NOMO-1 (cell line): Measurements from ENCODE around the gene DDHD1.
"Not testable (repeated sequence)": the region's sequence is repeated elsewhere in the genome, so short reads cannot be mapped to it uniquely, and the experiment has no call there.

Source experiments
- DNase-seq, 2 experiments: peaks; one replicate each; lab custom pipeline; 2025; ENCODE audit not compliant: unreplicated experiment in 2 of 2; lab: John Stamatoyannopoulos, UW

DDHD1 gene

DNA sequence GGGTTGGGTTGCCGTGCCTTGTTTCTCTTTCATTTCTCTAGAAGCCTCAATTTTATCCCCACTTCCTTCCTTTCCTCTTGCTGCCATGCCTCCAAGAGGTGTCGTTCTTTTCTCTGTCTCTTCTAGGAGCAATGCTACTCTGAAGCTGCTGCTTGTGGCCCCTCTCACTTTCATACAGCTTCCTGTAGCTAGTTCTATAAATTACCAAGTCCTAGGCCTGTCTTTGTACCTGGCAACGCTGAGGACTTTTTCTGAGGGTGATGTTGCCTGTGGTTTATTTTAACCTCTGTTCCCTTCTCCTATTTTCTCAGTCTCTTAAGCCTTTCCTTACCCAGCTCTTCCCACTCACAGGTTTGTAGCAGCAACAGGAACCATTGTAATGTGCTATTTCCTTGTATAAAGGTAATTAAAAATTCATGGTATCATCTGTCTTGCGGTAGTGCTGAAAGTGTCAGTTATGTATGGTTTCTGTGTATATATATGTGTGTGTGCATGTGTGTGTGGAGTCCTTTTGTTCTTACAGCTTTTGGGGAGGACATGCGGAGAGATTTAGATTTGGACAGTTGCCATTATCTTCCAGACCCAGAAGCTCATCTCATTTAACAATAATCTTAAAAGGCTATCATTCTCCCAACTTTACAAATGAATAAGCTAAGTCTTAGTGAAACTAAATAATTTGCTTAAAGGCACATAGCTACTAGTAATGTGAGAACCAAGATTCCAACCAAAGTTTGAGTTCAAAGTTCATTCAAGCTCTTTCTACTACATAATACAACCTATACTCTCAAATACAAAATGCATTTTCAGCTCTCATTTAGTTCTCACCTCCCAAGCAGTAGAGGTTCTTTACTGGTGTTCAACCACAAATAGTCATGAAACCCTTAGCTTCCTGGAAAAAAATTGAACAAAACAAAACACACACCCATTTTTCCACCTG lies 43.8 kb downstream of the DDHD1 start:
- DNase-seq = peak; percentile 60 to 70

DNA sequence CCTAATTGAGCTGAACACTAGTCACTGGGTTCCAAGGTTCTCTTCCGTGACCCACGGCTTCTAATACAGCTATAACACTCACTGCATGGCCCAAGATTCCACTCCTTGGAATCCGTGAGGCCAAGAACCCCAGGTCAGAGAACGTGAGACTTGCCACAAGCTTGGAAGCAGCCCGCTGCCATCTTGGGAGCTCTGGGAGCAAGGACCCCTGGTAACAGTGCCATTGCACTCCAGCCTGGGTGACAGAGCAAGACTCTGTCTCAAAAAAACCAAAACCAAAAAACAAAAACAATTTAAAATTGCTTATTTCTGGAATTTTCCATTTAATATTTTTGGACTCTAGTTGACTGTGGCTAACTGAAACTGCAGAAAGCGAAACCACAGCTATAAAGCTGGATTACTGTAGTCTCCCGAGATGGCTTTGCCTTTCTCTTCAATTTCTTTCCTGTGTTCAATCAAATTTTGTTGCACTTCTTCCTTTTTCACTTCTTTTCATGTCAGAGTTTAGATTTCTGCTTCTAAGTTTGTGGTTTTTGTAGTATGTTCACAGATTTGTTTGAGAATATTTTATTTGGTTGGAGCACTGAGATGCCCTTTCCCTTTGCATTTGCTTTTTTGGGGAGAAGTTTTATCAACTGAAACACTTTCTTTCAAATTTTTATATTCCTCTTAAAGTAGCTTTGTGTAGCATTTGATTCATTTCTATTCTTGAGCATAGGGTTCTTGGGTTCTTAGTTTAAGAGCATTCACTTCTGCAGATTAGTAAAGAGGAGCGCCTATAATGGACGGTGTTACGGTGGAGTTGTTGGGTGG lies 44.6 kb downstream of the DDHD1 start:
- peak in 1 of 2 experiments; percentile 26 for DNase-seq

DNA sequence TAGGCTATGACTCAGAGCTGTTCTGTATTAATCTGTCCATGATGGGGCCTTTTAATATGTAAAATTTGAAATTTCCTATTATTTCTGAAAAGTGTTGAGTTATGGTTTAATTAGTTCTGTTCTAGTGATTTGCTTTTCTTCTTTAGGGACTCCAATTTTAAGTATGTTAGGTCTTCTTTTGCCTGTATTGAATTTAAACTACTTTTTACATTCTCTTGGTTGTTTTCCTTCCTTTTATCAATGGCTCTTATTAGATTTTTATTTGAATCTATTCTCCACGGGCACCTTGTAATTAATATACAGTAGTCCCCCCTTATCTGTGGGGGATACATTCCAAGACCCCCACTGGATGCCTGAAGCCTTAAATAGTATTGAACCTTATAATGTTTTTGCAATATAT lies 46.4 kb downstream of the DDHD1 start:
- DNase-seq = no peak

DNA sequence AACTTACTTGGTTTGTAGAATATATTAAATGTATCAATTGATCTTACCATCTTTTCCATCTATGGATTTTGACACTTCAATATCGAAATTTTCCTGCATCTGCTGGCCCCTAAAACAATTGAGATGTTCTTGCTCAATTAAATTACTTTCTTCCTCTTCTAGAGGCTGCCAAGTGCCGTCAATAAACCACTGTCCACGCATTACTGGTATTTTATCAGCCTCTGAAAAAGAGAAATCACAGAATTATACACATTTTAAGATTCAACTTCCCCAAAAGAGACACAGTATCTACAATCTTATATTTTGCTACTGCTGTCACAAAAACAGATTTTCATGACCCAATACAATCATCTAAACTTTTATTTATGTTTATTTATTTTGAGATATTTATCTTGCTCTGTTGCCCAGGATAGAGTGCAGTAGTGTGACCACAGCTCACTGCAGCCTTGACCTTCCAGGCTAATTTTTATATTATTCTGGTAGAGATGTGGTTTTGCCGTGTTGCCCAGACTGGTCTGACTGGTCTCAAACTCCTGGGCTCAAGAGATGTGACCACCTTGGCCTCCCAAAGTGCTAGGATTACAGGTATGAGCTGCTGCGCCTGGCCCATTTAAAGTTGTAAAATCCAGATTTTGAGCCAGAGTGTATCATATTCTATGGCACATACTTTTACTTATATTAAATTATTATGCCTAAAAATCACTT lies 49.3 kb downstream of the DDHD1 start:
- peak; percentile 49 to 78 for DNase-seq

DNA sequence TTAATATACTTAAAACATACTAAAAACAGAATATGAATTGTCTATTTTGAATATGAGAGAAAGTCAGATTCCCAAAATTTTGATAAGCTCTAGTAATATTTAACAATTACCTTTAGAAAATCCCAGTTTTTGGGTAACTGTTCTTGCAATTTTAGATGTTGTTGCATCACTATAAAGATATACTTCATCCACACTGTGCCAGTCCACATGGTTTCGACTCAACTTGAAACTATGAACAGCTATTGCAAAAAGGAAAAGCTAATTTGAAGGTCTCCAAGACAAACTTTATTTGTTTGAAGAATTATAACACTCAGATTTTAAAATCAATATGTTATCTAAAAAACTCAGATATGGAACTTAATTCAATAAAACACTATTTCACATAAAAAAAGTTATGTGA lies 59.9 kb downstream of the DDHD1 start:
- DNase-seq = no peak

DNA sequence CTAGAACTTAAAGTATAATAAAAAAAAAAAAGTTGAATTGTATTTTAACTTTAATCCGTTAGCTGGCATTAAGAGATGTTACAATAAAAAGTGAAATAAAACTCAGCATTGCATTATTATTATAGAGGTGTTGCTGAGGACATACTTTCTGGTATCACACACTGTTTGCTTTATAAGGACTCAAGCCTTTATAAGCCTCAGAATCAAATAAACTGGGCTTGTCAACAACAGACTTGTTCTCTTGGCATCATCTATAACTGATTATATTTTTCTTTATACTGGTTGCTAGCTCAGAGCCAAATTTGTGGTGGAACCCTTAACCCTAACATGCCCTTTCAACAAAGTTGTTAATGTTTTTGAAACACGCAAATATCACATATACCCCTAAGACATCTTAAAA lies 62.3 kb downstream of the DDHD1 start:
- no peak for DNase-seq

DNA sequence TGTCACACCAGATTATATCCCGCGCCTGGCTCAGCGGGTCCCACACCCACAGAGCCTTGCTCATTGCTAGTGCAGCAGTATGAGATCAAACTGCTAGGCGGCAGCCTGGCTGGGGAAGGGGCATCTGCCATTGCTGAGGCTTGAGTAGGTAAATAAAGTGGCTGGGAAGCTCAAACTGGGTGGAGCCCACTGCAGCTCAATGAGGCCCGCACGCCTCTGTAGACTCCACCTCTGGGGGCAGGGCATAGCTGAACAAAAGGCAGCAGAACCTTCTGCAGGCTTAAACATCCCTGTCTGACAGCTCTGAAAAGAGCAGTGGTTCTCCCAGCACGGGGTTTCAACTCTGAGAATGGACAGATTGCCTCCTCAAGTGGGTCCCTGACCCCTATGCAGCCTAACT lies 68.2 kb downstream of the DDHD1 start:
- DNase-seq = not testable (repeated sequence)

DNA sequence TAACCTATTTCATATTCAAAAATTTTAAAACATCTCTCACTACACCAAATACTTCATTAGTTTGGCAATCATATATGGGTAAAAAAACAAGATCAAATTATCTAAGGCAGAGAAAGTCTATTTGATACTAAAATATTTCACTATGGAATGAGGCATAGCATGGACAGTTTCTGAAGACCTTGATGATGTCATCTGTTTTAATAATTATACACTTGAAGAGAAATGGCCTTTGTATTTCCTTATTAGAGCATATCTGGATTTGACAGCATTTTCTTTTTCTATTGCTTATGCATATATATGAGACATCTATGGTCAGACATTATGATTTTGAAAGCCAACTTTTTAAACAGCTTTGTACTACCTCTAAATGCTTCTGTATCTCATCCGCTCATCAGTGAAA lies 88.6 kb downstream of the DDHD1 start:
- no peak for DNase-seq

DNA sequence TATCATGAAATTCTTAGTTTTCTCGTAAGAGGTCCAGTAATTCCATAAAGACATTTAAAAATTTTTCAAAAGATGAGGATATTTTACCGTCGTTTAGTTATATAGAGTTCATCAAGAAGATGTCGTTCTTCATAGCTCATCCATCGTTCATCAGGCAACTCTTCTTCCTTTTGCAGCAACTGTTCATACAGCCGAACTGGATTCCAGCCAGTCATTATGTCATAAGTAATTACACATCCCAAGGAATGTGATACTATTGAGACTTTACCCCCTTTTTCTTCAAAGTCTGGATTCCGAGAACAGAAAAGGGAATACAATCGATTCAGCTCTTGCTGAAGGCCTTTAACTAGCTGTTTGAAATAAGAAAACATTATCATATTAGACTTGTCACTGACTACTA lies 90.3 kb downstream of the DDHD1 start:
- no peak for DNase-seq

DNA sequence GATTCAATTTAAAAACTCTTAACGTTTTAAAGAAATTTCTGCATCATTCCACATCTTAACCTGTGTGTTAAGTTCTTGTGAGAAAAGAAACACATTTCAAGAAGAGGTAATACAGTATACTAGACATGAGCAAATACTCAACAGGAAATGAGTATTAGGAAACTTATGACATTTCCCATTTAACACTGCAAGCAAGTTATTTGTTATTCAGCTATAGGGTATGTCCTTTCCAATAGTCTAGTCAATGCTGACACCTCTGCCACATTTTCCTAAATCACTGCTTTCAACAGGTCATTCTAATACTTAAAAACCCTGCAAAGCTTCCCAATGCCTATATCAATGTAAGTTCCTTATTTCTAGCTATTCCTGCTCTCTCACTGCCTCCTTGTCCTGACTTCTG lies 93.1 kb downstream of the DDHD1 start:
- peak in 1 of 2 experiments; percentile 9 for DNase-seq

DNA sequence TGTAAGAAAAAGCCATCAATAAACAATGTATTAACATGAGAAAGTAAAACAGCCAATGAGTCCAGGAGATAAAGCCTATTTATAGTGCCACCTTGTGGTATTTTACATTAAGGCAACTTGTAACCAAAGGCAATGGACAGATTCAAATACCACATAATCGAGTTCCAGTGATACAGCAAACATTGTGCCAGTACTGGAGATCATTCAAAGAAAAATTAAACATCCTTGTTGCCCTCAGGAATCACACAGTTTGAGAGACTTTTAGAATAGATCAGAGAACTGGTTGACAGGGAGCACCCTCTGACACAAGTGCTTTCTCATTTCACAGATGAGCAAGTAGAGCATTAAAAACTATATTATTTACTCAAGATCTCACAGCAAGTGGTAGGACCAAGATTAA lies 98.1 kb downstream of the DDHD1 start:
- DNase-seq = peak in 1 of 2 experiments; percentile 42

DNA sequence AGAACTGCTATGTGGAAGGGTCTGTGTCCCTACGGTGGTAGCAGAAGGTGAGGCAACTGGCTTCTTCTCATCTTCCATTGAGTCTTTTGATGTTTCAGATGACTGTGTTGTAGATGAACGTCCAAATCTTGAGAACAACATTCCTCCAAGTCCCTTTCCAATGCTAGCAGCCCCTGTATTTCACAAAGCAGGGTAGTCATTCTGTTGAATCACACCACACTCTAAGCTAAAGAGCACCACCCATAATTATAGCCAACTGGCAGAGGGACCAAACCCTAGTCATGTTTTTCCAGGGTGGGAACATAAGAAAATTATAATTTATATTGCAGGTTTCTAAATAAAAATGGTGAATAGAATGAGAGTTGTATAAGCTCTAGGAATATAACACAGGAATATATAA lies 98.7 kb downstream of the DDHD1 start:
- no peak for DNase-seq

DNA sequence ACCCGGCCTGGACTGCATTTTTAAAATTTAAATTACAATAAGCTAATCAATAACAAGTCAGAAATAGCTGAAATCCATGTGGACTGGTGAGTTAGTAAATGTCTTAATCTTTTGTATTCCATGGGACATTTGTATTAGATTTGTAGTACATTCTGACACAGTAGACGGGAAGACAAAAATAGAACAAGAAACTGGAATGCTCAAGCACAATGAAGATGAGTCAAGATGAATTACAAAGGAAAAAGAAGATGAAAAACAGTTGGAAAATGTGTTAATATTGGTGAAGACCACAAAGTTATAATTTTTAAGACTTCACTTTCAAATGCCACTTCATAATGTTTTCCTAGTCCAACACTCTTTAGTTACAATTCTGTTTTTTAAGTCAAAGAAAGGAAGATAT lies 104.5 kb downstream of the DDHD1 start:
- no peak for DNase-seq

DNA sequence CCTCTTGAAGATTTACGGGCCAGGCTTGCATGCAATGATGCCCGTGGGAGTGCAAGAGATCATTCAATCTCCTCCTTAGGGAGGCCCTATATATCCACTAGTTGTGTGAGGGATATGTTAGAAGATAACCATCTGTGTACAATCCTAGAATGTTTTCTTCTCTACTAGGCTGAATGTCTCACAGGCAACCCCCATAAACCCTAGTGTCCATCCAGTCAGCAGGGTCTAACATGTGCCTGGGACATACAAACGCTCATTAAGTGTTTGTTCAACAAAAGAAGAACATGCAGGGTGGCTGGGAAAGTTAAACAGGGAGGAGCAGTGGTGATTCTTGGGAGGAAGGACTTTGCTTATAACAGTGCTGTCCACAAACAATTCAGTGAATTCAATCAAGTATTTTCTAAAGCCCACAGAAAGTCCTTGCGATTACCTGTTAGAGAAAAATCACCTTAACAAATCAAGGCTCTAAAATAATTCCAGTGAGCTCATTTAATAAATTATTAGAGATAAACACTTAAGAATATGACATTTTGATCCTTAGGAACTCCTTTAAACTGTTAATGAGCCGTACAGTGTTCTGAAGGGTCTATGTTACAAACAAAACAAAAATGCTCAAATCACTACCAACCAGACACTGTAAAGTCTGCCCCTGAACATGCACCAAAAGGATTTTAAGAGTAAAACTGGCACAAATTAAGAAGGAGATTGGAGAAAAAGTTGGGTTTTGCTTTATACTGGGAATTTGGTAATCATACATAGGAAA lies 105.6 kb downstream of the DDHD1 start:
- no peak for DNase-seq

DNA sequence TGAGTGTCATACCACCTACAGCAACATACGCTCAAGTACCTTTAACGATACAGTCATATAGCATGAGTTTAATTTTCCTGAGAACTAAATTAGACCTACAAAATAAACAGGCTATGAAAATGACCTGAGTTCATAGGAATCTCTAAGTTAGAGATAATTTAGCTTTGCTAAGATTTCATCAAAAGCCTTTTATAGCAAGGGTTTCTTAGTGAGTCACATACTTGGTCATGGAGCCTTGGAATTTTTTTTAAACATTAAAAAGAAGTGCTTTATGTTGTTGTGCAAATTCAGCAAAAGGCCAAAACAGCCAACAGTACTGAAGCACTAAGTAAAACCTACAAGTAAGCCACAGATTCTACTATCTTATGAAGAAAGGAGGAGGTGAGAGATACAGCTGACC lies 108.6 kb downstream of the DDHD1 start:
- no peak for DNase-seq

DNA sequence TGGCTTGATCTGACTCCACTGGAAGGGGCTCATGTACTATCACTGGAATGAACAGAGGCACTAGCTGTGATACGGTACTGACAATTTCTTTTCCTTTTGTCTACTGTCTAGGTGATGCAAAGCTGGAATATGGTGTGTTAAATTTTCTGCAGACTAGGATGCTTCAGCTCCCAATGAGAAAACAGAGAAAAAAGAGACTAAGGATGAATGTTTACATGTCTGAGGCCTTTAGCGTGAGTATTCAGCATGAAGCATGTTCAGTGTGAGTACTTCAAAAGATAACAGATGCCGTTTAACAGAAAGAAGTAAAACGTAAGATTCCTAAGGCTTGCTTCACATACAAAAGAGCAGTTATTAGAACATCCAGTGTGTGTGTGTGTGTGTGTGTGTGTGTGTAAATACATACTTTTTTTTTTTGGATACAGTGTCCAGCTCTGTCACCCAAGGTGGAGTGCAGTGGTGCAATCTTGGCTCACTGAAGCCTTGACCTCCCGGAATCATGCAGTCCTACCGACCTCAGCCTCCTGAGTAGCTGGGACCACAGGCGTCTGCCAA lies 110.0 kb downstream of the DDHD1 start:
- no peak for DNase-seq

DNA sequence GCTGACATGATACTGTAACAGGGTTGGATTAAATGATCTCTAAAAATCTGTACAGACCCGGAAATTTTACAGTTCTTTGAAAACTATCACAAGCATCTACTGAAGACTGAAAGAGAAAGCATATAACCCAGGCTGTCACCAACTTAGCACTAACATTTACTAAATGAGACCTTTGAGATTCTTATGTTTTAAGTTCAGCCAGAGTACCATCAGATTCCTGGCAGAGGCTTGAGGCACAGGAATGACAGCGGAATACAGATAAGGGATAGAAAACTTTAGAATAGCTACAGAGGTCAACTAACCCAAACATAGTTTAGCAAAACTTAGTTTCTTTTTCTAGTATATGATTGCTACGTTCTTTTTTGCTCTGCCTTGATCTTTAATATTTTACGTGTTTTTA lies 110.6 kb downstream of the DDHD1 start:
- no peak for DNase-seq

DNA sequence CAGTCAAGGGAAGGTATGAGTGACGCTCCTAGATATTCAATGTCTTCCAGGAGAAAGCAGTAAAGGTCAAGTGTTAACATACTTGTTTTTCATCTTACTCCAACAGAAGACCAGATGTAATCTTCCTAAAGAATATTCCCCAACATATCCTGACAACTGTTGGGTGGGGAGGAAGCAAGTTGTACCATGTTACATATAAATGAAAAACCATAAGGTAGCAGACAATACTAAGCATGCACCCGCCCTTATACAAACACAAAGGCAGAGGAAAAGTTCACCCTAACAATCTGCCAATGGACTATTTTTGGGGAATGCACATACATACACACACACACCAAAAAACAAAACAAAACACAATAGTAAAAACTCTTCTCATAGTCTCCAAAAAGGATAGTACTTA lies 112.1 kb downstream of the DDHD1 start:
- DNase-seq = no peak

DNA sequence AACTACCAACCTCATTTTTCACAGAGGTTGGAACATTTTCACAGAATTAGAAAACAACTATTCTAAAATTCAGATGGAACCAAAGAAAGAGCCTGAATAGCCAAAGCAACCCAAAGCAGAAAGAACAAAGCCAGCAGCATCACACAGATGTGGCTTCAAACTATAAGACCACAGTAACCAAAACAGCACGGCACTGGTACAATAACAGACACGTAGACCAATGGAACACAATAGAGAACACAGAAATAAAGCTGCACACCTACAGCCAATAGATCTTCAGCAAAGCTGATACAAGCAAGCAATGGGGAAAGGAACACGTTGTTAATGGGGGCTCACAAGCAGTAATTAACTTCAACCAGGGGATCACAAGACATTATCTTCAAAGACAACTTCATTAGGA lies 114.5 kb downstream of the DDHD1 start:
- DNase-seq = no peak

DNA sequence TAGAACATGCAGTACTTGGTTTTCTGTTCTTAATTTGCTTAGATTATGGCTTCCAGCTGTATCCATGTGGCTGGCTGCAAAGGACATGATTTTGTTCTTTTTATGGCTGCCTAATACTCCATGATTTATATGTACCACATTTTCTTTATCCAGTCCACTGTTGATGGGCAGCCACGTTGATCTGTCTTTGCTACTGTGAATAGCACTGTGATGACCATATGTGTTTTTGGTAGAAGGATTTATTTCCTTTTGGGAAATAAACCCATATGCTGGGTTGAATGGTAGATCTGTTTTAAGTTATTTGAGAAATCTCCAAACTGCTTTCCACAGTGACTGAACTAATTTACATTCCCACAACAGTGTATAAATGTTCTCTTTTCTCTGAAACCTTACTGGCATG lies 116.1 kb downstream of the DDHD1 start:
- no peak for DNase-seq
